H7 (cell line): ENCODE measurements around the gene ZNF618. TPM values are rescaled to one million over a fixed set of nuclear protein-coding genes. Genes with fewer than 3 reads are reported as not detected.

Experiments used
- DNase-seq: peaks from one replicate; pipeline ENCODE4 v3.0.0; 2012
- H3K27me3 ChIP-seq: 2 replicates; pipeline ENCODE4 v1.6.0; 2011; ENCODE audit warnings: mild to moderate bottlenecking, low read length; ENCODE audit not compliant: control insufficient read depth, insufficient read depth
- H3K36me3 ChIP-seq: replicated peaks from 2 replicates; pipeline ENCODE4 v1.5.1; 2011; ENCODE audit warnings: low read length; ENCODE audit not compliant: control insufficient read depth, insufficient read depth
- H3K4me3 ChIP-seq: 2 replicates; pipeline ENCODE4 v1.5.1; 2011; ENCODE audit warnings: low read depth, mild to moderate bottlenecking, control low read depth, low read length, moderate library complexity; ENCODE audit not compliant: insufficient read depth
- total RNA-seq: library from RNA; depleted of rRNA; stranded (reverse); fragments of >200 nt; shearing (Covaris generic); gene quantifications from 2 replicates; pipeline ENCODE4 v1.2.3, GENCODE V29; 2014

ZNF618 gene
- total RNA-seq, 1 experiment from 2014 or later = 6.6 TPM

DNA sequence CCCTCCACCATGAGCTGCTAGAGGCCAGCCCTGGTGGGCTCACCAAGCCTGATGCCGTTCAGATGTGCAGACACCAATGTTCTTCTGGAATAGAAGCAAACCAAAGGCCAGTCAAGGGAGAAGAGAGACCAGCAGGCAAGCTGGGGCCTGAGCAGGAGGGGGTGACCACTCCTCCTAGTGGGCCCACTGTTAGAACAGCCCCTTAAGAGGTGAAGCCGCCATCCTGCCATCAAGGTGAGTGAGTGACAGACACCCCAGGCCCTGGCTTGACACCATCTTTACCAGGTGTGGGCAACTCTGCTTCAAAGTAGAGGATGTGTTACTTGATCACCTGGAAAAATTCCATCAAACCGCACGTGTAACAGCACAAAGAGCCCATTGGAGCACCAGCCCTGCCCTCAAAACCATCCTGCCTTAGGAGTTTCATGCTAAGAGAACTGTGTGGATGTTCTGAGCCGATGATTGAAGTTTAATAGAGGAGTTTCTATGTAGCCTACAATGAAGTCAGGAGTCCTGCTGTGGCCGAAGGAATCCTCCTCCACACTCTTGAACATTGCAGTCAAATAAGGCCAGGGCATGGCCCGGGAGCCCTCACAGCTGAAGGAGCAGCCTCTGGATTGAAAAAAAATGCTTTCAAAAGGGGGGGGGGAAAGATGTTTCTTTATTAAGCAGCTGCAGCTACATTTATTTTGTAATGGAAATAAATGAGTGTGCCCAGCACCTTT, 181.2 kb downstream of the ZNF618 start:
- Histone ChIP-seq H3K4me3 (no peak overlapping the region), H3K36me3 (no peaks in the 10 kb centered on the region; the same call in 1 of the 2 replicates), H3K27me3 (no peaks in the 10 kb centered on the region)
- DNase-seq = no peak

GRCh38 chr9:114058688-114059046, 182.6 kb downstream of the ZNF618 start:
- no peak for DNase-seq
- Histone ChIP-seq H3K27me3 (no peaks in the 10 kb centered on the region), H3K4me3 (no peak overlapping the region), H3K36me3 (no peaks in the 10 kb centered on the region)

DNA sequence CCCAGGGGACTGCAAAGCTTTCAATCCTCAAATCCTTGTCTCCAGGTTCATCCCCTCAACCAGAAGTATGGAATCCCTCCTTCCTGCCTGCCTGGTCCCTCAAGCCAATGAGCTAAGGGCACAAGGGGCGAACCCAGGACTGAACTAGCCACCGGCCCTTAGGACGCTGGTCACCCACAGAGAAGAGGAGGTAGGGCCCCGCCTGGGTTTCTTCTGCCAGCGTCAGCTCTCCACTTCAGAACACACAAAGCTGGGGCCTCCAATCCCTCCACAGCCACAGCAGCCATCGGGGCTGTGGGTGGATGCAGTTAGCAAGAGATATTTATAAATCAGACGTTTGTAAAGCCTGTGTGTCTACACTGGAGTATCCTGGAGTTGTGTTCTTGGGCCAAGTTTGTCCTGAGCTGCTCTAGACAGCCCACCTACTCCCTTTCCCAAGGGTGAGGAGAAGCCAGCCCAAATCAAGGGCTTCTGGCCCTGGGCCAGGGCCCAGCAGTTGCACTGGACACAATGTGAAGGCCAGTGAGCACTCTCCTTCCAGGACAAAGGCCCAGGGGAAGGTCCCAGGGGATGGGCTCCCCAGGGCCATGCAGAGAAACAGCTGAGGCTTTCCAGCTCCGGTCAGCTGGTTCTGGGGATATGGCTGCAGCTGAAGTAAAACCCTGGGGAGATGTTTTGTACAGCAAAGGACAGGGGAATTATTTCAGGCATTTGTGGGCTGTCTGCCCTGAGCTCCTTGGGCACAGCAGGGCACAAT, 183.1 kb downstream of the ZNF618 start:
- Histone ChIP-seq H3K4me3 (no peak overlapping the region), H3K27me3 (no peaks in the 10 kb centered on the region), H3K36me3 (no peaks in the 10 kb centered on the region)
- no peak for DNase-seq

GRCh38 chr9:114060070-114060469, 184.0 kb downstream of the ZNF618 start:
- Histone ChIP-seq H3K27me3 (no peaks in the 10 kb centered on the region), H3K36me3 (no peaks in the 10 kb centered on the region), H3K4me3 (no peak overlapping the region)
- no peak for DNase-seq

- DNase-seq = no peak
- H3K4me3 ChIP-seq = no peak overlapping the region
- no peaks in the 10 kb centered on the region for H3K27me3 ChIP-seq
- H3K36me3 ChIP-seq = no peaks in the 10 kb centered on the region
Measured at GRCh38 chr9:114060711-114061110, 184.6 kb downstream of the ZNF618 start.

DNA sequence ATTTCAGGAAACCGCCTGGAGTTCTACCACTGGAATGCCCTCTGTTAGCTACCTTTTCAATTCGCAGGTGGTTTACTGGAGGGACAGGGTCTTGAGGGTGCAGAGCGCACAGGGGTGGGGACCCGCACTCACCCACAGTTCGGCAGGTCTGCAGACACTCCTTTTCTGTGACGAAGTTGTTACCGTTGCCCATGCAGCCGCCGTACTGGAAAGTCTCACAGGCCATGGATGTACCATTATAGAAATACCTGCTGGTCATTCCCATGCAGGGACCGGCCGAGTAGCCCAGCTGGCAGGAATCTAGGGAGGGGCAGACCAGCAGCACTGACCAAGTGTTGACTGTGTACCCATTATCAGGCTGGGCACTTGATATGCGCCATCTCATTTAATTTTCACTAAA, 185.2 kb downstream of the ZNF618 start:
- Histone ChIP-seq H3K36me3 (no peaks in the 10 kb centered on the region), H3K4me3 (no peak overlapping the region), H3K27me3 (no peaks in the 10 kb centered on the region)
- no peak for DNase-seq

DNA sequence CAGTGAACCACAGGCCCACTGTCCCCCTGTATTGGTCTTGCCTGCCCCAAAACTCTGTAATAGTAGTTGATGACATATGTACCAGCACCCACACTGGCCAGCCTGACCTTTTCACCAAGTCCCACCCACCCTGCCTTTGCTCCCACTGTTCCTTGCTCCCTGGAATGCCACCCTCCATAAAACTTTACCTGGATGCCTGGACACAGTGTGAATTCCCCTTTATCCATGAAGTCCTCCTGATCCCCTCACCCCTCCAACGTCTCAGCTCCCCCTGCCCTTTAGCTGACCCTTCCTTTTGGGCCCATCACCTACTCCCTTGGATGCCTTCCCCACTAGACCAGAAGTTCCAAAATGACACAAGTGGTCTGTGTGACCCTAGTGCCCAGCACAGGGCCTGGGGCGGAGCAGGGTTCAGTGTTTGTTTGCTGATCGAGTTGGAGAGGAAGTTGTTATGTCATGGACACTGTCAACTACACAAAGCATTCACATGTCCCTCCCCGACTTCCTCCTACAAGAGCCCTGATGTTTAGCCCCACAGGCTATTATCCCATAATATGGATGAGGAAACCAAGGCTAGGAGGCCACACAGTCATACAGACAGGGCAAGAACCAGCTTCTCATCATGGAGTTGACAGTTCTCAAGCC, 185.8 kb downstream of the ZNF618 start:
- Histone ChIP-seq H3K4me3 (no peak overlapping the region), H3K36me3 (no peaks in the 10 kb centered on the region), H3K27me3 (no peaks in the 10 kb centered on the region)
- DNase-seq = no peak

GRCh38 chr9:114065304-114065703, 189.2 kb downstream of the ZNF618 start:
- no peaks in the 10 kb centered on the region for H3K27me3 ChIP-seq
- H3K36me3 ChIP-seq = no peaks in the 10 kb centered on the region
- H3K4me3 ChIP-seq = no peak overlapping the region
- no peak for DNase-seq

DNA sequence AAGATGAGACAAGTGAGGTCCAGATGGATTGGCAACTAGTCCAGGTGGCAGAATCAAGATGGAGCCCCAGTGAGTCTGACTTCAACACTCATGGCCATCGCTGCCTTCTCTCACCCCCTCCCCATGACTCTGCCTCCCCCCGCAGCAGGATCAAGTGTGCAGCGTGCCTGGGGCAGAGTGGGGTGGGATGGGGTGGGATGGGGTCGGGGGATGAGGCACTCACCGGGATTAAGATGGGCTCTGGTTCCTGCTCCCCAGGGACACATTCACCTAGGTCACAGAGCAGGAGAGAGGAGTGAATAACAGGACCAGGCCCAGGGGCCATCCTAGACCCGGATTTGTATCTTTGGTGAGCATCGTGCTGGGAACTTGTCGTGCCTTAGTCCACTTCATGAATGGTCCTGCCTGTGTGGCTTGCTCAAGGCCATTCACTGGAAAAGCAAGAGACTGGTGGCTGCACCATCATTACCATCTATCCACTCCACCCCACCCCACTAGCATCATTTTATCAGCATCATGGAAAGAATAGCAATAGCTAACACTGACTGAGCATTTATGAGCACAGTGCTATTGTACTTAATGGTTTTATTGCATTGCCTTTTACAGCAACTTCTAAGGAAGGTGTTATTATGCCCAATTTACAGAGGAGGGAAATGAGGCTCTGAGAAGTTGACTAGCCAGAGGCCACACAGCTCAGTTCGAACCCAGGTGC, 193.5 kb downstream of the ZNF618 start:
- no peak for DNase-seq

GRCh38 chr9:114070188-114071103, 194.3 kb downstream of the ZNF618 start:
- Histone ChIP-seq H3K27me3 (peaks cover 3% of the 10 kb centered on the region; the same call in 1 of the 2 replicates), H3K36me3 (no peaks in the 10 kb centered on the region), H3K4me3 (no peak overlapping the region)
- no peak for DNase-seq

More for the DNA sequence above, 193.5 kb downstream of the ZNF618 start:
- Histone ChIP-seq H3K27me3 (peaks cover under 1% of the 10 kb centered on the region; the same call in 1 of the 2 replicates), H3K36me3 (no peaks in the 10 kb centered on the region), H3K4me3 (no peak overlapping the region)

GRCh38 chr9:114071197-114071795, 195.2 kb downstream of the ZNF618 start:
- Histone ChIP-seq H3K4me3 (no peak overlapping the region), H3K36me3 (no peaks in the 10 kb centered on the region), H3K27me3 (peaks cover 3% of the 10 kb centered on the region; the same call in 1 of the 2 replicates)
- DNase-seq = no peak

- Histone ChIP-seq H3K4me3 (no peak overlapping the region), H3K27me3 (peaks cover 3% of the 10 kb centered on the region; the same call in 1 of the 2 replicates), H3K36me3 (no peaks in the 10 kb centered on the region)
- peak; percentile 63 for DNase-seq
Measured at GRCh38 chr9:114072184-114073140, 196.4 kb downstream of the ZNF618 start.
